Gastroesophageal sphincter (tissue), 3 donors: Measurements from ENCODE around the gene RABL6.

Experiments
- EP300 ChIP-seq: sonication (generic); formaldehyde crosslinking; IDR thresholded peaks from one replicate; pipeline ENCODE4 v1.6.1; 2017; ENCODE audit warnings: antibody characterized with exemption, mild to moderate bottlenecking
- POLR2A ChIP-seq, 2 donors: fragments of 450-650 bp; IDR thresholded peaks; one replicate each; pipeline ENCODE4 v1.6.1; 2017; ENCODE audit warnings: antibody characterized with exemption in 2 of 2, mild to moderate bottlenecking in 2 of 2, moderate library complexity in 1 of 2
- POLR2AphosphoS5 ChIP-seq: sonication (generic); formaldehyde crosslinking; IDR thresholded peaks from one replicate; pipeline ENCODE4 v1.6.1; 2017; ENCODE audit warnings: antibody characterized with exemption
- TF ChIP-seq, protein P1 (sequence below), 4 experiments: fragments of 200-600 bp in 2 of 4; fragments of 450-650 bp in 2 of 4; sonication (generic) in 1 of 4; IDR thresholded peaks; one replicate each; pipeline ENCODE4 v1.5.1; 2017 to 2019; ENCODE audit warnings: antibody characterized with exemption in 4 of 4, mild to moderate bottlenecking in 2 of 4, moderate library complexity in 2 of 4

- TF ChIP-seq, protein P1, sequence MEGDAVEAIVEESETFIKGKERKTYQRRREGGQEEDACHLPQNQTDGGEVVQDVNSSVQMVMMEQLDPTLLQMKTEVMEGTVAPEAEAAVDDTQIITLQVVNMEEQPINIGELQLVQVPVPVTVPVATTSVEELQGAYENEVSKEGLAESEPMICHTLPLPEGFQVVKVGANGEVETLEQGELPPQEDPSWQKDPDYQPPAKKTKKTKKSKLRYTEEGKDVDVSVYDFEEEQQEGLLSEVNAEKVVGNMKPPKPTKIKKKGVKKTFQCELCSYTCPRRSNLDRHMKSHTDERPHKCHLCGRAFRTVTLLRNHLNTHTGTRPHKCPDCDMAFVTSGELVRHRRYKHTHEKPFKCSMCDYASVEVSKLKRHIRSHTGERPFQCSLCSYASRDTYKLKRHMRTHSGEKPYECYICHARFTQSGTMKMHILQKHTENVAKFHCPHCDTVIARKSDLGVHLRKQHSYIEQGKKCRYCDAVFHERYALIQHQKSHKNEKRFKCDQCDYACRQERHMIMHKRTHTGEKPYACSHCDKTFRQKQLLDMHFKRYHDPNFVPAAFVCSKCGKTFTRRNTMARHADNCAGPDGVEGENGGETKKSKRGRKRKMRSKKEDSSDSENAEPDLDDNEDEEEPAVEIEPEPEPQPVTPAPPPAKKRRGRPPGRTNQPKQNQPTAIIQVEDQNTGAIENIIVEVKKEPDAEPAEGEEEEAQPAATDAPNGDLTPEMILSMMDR (IDR thresholded peaks at IDR 0.05): no peak
- TF ChIP-seq POLR2A (IDR thresholded peaks at IDR 0.05) (no peak), POLR2AphosphoS5 (no peak), EP300 (no peak)
These were observed 60.9 kb downstream of the RABL6 start for GRCh38 chr9:136868644-136869043.
